Left ventricle myocardium inferior (tissue), 1 donor: ENCODE measurements around the gene ZBTB7B. TPM values are rescaled to one million over a fixed set of nuclear protein-coding genes. Genes with fewer than 3 reads are reported as not detected.

Experiments
- DNase-seq: peaks from one replicate; pipeline ENCODE4 v3.0.0-alpha.2; 2020
- H3K27ac ChIP-seq: fragments of 200-600 bp; replicated peaks from 2 replicates; pipeline ENCODE4 v1.8.0; 2021
- H3K27me3 ChIP-seq: fragments of 200-600 bp; 2 replicates; pipeline ENCODE4 v1.8.0; 2021; ENCODE audit warnings: low read depth
- H3K36me3 ChIP-seq: fragments of 200-600 bp; 2 replicates; pipeline ENCODE4 v1.8.0; 2021
- H3K4me1 ChIP-seq: fragments of 200-600 bp; 2 replicates; pipeline ENCODE4 v1.8.0; 2021
- H3K4me3 ChIP-seq: fragments of 200-600 bp; 2 replicates; pipeline ENCODE4 v1.8.0; 2021; ENCODE audit warnings: mild to moderate bottlenecking, moderate library complexity
- H3K9me3 ChIP-seq: fragments of 200-600 bp; replicated peaks from 2 replicates; pipeline ENCODE4 v1.8.0; 2021
- intact Hi-C: fragments of 100-400 bp; cut with micrococcal nuclease; formaldehyde crosslinking; loops from one replicate; pipeline ENCODE4 v1.11.0; 2022
- total RNA-seq: library from RNA; stranded (reverse); fragmentation: NEBNext Ultra II Directional; extraction: Animal tissue kit (Norgen Biotek cat#: 25700); gene quantifications from one replicate; pipeline ENCODE4 v1.2.1, GENCODE V29; 2021
- TF ChIP-seq, protein P1 (sequence below): fragments of 200-600 bp; IDR thresholded peaks from 2 replicates; pipeline ENCODE4 v1.8.0; 2021; ENCODE audit warnings: antibody characterized with exemption, mild to moderate bottlenecking, borderline replicate concordance
- donor health status: DM: no; HTN: yes; CAD: no; lungs with severe emphysema.

The ZBTB7B gene
- total RNA-seq, 1 donor from 2014 or later, result 42.8 TPM

- Histone ChIP-seq H3K9me3 (no peaks in the 10 kb centered on the region), H3K4me3 (peak overlapping the region; percentile 81), H3K27ac (no peak overlapping the region), H3K27me3 (no peaks in the 10 kb centered on the region), H3K4me1 (peaks cover 50% of the 10 kb centered on the region), H3K36me3 (peaks cover 42% of the 10 kb centered on the region)
- intact Hi-C loops, result no loop called here
- DNase-seq, result no peak
- TF ChIP-seq, protein P1, sequence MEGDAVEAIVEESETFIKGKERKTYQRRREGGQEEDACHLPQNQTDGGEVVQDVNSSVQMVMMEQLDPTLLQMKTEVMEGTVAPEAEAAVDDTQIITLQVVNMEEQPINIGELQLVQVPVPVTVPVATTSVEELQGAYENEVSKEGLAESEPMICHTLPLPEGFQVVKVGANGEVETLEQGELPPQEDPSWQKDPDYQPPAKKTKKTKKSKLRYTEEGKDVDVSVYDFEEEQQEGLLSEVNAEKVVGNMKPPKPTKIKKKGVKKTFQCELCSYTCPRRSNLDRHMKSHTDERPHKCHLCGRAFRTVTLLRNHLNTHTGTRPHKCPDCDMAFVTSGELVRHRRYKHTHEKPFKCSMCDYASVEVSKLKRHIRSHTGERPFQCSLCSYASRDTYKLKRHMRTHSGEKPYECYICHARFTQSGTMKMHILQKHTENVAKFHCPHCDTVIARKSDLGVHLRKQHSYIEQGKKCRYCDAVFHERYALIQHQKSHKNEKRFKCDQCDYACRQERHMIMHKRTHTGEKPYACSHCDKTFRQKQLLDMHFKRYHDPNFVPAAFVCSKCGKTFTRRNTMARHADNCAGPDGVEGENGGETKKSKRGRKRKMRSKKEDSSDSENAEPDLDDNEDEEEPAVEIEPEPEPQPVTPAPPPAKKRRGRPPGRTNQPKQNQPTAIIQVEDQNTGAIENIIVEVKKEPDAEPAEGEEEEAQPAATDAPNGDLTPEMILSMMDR, result no peak
These were observed 59.6 kb downstream of the ZBTB7B start for GRCh38 chr1:155062151-155062686.

DNA sequence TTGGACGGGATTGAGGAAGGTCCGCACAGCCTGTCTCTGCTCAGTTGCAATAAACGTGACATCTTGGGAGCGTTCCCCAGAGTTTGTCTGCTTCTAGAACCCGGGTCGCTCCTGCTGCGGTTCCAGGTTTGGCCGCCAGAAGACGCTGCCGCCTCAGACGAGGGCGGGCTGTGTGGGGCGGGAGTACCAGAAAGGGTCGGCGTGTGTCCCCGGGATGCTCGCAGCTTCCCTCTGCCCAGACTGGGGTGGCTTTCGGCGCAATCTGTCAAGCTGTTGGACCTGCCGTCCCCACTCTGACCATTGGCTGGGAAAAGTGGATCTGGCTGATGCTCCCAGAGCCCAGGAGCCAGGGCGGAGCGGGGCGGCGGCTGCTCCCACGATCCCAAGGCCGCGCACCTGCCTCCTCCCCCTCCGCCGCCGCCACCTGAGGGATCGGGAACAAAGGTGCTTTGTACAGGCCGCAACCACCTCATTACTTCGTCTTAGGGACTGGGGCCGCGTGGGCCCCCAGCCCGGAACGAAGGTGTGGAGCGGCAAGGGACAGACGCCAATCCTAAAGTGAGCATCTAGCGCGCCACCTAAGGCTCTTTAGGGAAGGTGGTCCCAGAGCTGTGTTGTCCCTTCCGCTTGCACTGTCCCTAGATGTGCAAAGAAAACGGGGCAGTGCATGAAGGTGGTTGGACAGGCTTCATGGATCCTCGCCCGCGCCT is 60.3 kb downstream of the ZBTB7B start:
- Histone ChIP-seq H3K4me3 (peak overlapping the region; percentile 81), H3K4me1 (peaks cover 50% of the 10 kb centered on the region), H3K27ac (no peak overlapping the region), H3K36me3 (peaks cover 35% of the 10 kb centered on the region), H3K27me3 (no peaks in the 10 kb centered on the region), H3K9me3 (no peaks in the 10 kb centered on the region)
- peak; percentile 55 for DNase-seq
- TF ChIP-seq, protein P1, result peak; percentile 66
- intact Hi-C loops, result no loop called here

DNA sequence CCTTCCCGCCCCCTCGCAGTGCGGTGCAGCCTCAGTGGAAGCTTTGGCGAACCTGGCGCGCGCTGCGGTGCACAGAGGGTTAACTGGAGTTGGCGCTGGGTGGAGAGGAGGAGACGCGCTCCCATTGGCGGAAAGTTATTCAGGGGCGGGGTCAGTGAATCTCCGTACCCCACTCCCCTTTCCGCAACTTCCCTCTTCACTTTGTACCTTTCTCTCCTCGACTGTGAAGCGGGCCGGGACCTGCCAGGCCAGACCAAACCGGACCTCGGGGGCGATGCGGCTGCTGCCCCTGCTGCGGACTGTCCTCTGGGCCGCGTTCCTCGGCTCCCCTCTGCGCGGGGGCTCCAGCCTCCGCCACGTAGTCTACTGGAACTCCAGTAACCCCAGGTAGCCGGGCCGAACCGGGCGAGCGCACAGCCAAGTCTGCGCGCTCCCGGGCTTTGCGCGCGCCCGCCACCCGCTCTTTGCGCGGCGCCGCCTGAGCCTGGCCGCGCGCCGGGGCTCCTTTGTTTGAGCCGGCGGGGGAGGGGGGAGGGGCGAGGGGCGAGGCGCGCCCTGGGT is 61.0 kb downstream of the ZBTB7B start, which contains the start of gene EFNA4:
Gene EFNA4 (plus strand): TSS at position 191 of the 561 bp plus-strand sequence. CDS start 84 bp downstream, at position 275.
- Histone ChIP-seq H3K27me3 (no peaks in the 10 kb centered on the region), H3K36me3 (peaks cover 28% of the 10 kb centered on the region), H3K27ac (peak within 1 kb of the TSS; percentile 78), H3K4me1 (peaks cover 47% of the 10 kb centered on the region), H3K9me3 (no peaks in the 10 kb centered on the region), H3K4me3 (peak within 1 kb of the TSS; percentile 81)
- intact Hi-C loops, result no loop called here
- DNase-seq, result peak; percentile 82
- TF ChIP-seq, protein P1, result no peak

- Histone ChIP-seq H3K9me3 (no peaks in the 10 kb centered on the region), H3K4me1 (peaks cover 47% of the 10 kb centered on the region), H3K36me3 (peaks cover 21% of the 10 kb centered on the region), H3K27me3 (no peaks in the 10 kb centered on the region), H3K27ac (peak overlapping the region; percentile 78), H3K4me3 (peak overlapping the region; percentile 81)
- TF ChIP-seq, protein P1, result no peak
- intact Hi-C loops, result no loop called here
- no peak for DNase-seq
These were observed 61.7 kb downstream of the ZBTB7B start for GRCh38 chr1:155064111-155064831.

- Histone ChIP-seq H3K4me1 (peaks cover 48% of the 10 kb centered on the region), H3K27ac (no peak overlapping the region), H3K36me3 (peaks cover 15% of the 10 kb centered on the region), H3K9me3 (no peaks in the 10 kb centered on the region), H3K27me3 (no peaks in the 10 kb centered on the region), H3K4me3 (no peak overlapping the region)
- TF ChIP-seq, protein P1, result no peak
- no peak for DNase-seq
- intact Hi-C loops, result no loop called here
These were observed 62.3 kb downstream of the ZBTB7B start for GRCh38 chr1:155064832-155065429.
